Omental fat pad (tissue), 4 donors: ENCODE measurements around the gene FAM9B. TPM values are rescaled to one million over a fixed set of nuclear protein-coding genes. Genes with fewer than 3 reads are reported as not detected.

Experiments used
- ATAC-seq: fragments of 150-250 bp; one replicate; pipeline ENCODE4 v1.9.1; 2016; ENCODE audit warnings: mild to moderate bottlenecking, moderate library complexity; ENCODE audit not compliant: low FRiP score
- DNase-seq: peaks from one replicate; pipeline ENCODE4 v3.0.0-alpha.2; 2019; ENCODE audit warnings: low spot score
- total RNA-seq, 4 donors: library from RNA; depleted of rRNA; stranded (reverse); fragments of >200 nt; gene quantifications; one replicate each; pipeline ENCODE4 v1.1.0, GENCODE V29; 2016
- TF ChIP-seq, protein P1 (sequence below), 3 donors: fragments of 450-650 bp; IDR thresholded peaks; one replicate each; pipeline ENCODE4 v1.5.1; 2016 to 2017; ENCODE audit warnings: antibody characterized with exemption in 3 of 3, mild to moderate bottlenecking in 3 of 3, moderate library complexity in 2 of 3

Gene FAM9B
- total RNA-seq, 4 donors from 2014 or later: not detected

DNA sequence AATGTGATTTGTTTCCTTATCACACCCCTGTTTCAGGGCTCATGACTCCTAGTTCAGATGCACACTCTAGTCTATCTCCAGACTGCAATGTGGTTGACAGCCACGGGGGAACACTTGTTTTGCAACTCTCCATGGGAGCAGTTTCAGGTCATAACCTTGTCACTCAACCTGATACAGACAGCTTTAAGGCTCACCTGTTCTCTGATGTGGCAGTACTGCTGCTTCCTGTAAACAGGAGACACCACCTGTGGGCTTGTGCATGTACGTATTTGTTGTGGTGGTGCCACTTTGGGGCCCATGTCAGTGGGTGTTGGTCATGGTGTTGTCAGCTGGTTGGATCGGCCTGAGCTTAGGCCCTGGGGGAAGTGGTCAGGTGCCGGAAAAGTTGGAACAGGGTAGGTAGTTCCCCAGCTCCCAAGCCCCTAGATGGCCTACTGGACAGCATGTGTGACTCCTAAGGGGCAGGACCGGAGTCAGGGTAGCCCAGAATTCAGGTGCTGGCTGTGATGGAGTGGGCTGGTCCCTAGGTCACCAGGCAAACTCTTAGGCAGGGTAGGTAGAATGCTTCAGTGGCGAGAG lies 46.2 kb downstream of the FAM9B start:
- no peak for ATAC-seq
- TF ChIP-seq, protein P1, sequence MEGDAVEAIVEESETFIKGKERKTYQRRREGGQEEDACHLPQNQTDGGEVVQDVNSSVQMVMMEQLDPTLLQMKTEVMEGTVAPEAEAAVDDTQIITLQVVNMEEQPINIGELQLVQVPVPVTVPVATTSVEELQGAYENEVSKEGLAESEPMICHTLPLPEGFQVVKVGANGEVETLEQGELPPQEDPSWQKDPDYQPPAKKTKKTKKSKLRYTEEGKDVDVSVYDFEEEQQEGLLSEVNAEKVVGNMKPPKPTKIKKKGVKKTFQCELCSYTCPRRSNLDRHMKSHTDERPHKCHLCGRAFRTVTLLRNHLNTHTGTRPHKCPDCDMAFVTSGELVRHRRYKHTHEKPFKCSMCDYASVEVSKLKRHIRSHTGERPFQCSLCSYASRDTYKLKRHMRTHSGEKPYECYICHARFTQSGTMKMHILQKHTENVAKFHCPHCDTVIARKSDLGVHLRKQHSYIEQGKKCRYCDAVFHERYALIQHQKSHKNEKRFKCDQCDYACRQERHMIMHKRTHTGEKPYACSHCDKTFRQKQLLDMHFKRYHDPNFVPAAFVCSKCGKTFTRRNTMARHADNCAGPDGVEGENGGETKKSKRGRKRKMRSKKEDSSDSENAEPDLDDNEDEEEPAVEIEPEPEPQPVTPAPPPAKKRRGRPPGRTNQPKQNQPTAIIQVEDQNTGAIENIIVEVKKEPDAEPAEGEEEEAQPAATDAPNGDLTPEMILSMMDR (IDR thresholded peaks at IDR 0.05): no peak
- DNase-seq: no peak

DNA sequence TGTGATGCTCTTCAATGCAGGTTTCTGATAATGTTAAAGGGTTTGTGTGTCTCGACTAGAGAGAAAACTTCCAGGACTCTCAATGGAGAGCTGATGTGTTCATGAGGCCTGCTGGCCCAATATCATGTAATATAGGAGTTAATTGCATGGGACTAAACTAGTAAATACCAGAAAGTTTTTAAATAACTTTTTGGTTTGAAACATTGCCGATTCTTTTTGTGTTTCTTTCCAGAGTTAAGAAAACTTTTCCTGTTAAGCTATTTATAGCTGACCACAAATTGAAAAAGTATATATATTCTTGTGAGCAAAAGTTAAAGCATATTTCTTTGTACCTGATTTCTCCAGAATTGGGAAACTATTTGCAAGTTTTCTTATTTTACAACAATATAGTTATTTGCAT lies 49.7 kb downstream of the FAM9B start:
- ATAC-seq: no peak
- DNase-seq: no peak
- TF ChIP-seq, protein P1 (IDR thresholded peaks at IDR 0.05): no peak

DNA sequence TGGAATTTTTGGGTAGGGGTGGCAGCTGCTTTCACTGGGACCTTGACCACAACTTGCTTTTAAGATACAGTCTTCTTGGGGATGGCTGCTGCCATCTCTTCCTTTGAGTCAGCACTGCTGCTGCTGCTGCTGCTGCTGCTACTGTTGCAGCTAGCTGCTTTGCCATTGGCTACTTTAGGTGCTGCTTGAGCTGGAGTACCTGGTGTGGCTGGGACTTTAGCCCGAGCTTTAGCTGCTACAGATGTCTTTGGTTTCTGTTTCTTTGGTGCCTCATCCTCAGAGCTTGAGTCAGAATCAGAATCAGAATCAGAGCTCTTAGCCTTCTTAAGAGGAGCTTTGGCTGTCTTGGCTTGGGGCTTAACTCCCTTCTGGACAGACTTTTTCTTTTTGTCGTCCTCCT lies 52.2 kb downstream of the FAM9B start:
- DNase-seq (no peak), ATAC-seq (no peak)
- TF ChIP-seq, protein P1 (IDR thresholded peaks at IDR 0.05): no peak

DNA sequence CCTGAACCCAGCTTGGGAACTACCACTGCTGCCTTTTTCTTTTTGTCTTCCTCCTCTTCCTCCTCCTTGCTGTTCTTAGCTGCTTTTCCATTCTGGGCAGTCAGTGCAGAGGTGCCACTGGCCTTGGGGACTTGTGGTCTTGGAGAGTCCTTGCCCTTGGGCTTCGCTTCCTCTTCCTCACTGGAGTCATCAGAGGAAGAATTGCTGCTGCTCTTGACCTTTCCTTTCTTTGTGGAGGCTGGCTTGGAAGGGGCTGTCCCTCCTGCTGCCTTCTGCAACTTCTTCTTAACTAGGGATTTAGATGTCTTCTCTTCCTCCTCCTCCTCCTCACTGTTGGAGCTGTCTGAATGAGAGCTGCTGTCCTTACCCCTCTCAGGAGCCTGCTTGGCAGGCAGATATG lies 53.2 kb downstream of the FAM9B start:
- no peak for ATAC-seq
- DNase-seq: no peak
- TF ChIP-seq, protein P1 (IDR thresholded peaks at IDR 0.05): no peak

Other genes starting within 250 kb of the FAM9B start
- gene FAM9A, start 232.7 kb downstream of the FAM9B start, total RNA-seq: not detected